OCI-LY1 (cell line): ENCODE results near the gene TIMM29.

Source experiments
- CTCF ChIP-seq: fragments of 200-600 bp; sonication (generic), shearing (Covaris generic); IDR thresholded peaks from 2 replicates; pipeline ENCODE4 v1.5.1; 2017; ENCODE audit warnings: mild to moderate bottlenecking, antibody characterized with exemption, low read length, moderate library complexity, mixed read lengths
- EZH2 ChIP-seq: fragments of 200-600 bp; sonication (generic), shearing (Covaris generic); IDR thresholded peaks from 2 replicates; pipeline ENCODE4 v1.8.0; 2017; ENCODE audit warnings: borderline replicate concordance, mixed run types, mild to moderate bottlenecking, antibody characterized with exemption, low read length, moderate library complexity, mixed read lengths

- no peak for TF ChIP-seq CTCF
- TF ChIP-seq EZH2 = no peak
These were observed 32.7 kb downstream of the TIMM29 start for GRCh38 chr19:10961073-10961860.
